NCI-H2196 treated with DMSO at 0.1 percent for 48 hours (cell line): ENCODE results near the gene CD274.
A peak's percentile ranks its signal among the peaks of the same experiment; 100 is the strongest.
"Not testable (repeated sequence)": the region's sequence is repeated elsewhere in the genome, so short reads cannot be mapped to it uniquely, and the experiment has no call there.

ENCODE experiments used
- DNase-seq: peaks from one replicate; lab custom pipeline; 2025; ENCODE audit not compliant: unreplicated experiment; lab: John Stamatoyannopoulos, UW

The CD274 gene

GRCh38 chr9:5437254-5438216 lies 12.8 kb upstream of the CD274 start, which contains the start of gene PLGRKT:
Gene PLGRKT, minus strand, starts transcription at chr9:5437925. Its CDS starts 5,948 bp downstream, at chr9:5431977.
- peak; percentile 100 for DNase-seq

GRCh38 chr9:5438301-5439162 lies 11.8 kb upstream of the CD274 start:
- DNase-seq = no peak

- DNase-seq = no peak
Measured at GRCh38 chr9:5440426-5440825, 9.9 kb upstream of the CD274 start.

GRCh38 chr9:5441043-5441442 lies 9.3 kb upstream of the CD274 start:
- DNase-seq = no peak

GRCh38 chr9:5442400-5443011 lies 7.8 kb upstream of the CD274 start:
- peak; percentile 82 for DNase-seq

- no peak for DNase-seq
Measured at GRCh38 chr9:5443850-5444249, 6.5 kb upstream of the CD274 start.

- DNase-seq = not testable (repeated sequence)
Measured at GRCh38 chr9:5445096-5445495, 5.2 kb upstream of the CD274 start.

GRCh38 chr9:5445886-5446285 lies 4.5 kb upstream of the CD274 start:
- no peak for DNase-seq

- DNase-seq = no peak
Measured at GRCh38 chr9:5446451-5447236, 3.7 kb upstream of the CD274 start.

- no peak for DNase-seq
Measured at GRCh38 chr9:5447337-5447736, 3.0 kb upstream of the CD274 start.

GRCh38 chr9:5448016-5448415 lies 2.3 kb upstream of the CD274 start:
- no peak for DNase-seq

- DNase-seq = no peak
Measured at GRCh38 chr9:5448461-5449435, 1.6 kb upstream of the CD274 start.

GRCh38 chr9:5449521-5450358 lies 602 bp upstream of the CD274 start:
- DNase-seq = no peak

- no peak for DNase-seq
Measured at GRCh38 chr9:5452286-5452609, 1.9 kb downstream of the CD274 start.

GRCh38 chr9:5453004-5453403 lies 2.7 kb downstream of the CD274 start:
- DNase-seq = no peak

GRCh38 chr9:5453673-5454072 lies 3.3 kb downstream of the CD274 start:
- DNase-seq = no peak

- no peak for DNase-seq
Measured at GRCh38 chr9:5455181-5455580, 4.8 kb downstream of the CD274 start.

GRCh38 chr9:5459289-5459829 lies 9.0 kb downstream of the CD274 start:
- DNase-seq = no peak
